TTC549 (cell line): ENCODE data around the gene CDCA5.

Source experiments
- FAIRE-seq: peaks from 2 replicates; lab custom pipeline; 2012; peaks lifted over from hg19 to GRCh38; lab: Jason Lieb, UNC

CDCA5 gene, protein sequence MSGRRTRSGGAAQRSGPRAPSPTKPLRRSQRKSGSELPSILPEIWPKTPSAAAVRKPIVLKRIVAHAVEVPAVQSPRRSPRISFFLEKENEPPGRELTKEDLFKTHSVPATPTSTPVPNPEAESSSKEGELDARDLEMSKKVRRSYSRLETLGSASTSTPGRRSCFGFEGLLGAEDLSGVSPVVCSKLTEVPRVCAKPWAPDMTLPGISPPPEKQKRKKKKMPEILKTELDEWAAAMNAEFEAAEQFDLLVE

DNA sequence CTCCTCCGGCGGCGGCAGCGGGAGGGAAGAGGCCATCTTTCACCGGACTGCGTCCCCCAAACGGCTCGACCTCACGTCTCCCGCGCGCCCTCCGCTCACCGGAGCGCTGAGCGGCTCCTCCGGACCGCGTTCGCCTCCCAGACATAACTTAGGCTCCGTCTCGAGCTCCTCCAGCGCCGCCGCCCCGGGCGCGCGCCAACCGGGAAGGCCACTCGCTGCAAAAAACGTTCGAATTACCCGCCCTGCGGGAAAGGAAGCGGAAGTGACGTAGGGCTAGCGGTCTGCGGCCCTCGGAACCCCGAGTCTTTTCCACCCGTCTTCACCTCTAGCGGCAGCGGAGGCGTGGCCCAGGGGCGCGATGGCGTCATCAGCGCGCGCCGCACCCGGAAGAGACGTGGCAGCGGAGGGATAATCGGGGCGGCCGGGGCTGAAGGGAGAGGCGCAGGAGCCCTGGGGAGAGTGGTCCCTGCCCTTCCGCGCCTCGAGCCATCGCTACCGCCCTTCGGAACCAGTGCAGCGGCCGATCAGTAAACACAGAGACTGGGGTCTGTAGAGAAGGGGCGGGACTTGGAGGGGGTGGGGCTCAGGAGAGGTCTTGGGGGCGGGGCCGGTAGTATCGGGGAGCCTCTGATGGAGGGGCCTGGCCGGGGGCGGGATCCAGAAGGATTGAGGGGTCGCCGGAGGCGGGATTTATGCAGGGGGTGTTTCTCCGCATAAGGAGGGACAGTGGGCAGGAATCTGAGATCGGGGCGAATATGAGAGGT is at the start of gene CDCA5, which contains the start of gene ZFPL1:
TSS of gene CDCA5 (minus strand) at position 207 of the 764 bp plus-strand sequence. CDS start at position 145, 62 bp downstream.
TSS of gene ZFPL1 (plus strand) at position 389 of the 764 bp plus-strand sequence. CDS start 477 bp downstream, outside the sequence.
- no peak for FAIRE-seq

DNA sequence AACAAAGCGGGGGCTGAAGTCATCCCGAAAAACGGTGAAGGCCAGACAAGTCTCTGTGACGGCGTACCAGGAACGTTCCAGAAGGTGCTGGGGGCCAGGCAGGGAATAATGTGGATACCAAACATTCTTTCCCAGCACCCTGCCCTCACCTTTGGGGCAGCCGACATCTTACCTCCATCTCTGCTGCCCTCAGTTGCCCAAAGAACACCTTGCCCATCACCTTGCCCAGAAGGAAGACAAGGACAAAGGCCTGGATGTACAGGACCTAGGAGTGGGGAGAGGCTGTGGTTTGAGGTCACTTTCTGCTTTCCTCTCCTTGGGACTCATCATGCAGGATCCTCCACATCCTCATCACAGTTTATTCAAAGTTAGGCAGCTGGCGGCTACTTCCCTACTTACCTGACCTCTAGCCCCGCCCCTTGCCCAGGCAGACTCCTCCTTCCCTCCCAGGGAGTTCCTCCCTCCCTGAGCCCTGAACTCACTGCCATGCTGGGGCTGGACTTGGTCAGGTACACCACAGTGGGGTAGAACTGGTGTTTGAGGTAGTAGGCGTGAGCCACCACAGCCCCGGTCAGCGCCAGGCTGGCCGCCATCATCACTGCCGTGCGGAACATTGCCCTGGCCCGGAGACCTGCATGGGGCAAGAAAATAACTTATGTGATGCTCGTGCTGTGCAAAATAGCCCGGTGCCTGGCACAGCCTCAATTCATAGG is 49.3 kb upstream of the CDCA5 start:
- no peak for FAIRE-seq

DNA sequence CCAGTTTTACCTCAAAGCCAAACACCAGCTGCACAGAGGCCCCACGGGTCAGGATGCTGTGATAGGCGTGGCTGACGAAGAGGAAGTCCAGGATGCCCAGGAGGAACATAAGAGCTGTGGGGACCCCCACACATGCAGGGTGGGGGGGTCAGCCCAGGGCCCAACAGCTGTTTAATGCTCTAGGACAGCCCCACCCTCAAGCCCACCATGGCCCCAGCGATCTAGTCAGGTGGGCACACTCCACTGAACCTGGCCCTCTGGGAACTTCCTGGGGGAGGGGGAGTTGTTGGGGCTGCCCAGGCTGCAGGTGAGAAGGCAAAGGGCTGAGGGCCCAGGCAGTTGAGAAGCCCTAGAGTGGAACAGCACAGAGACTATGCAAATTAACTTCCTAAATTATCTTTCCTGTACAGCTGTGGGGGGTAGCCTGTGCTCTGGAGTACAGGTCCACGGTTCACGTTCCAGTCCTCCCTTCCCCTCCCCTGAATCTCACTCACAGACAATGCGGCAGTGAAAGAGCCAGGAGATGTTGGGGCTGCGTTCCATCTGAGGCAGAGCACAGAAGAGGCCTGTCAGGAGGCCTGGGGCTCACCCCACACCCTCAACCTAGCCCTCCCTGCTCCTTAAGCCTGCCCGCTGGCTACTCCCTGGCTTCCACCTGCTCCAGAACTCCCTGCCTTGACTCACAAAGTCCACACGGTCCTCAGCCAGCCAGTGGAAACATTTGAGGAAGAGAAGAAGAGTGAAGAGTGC is 48.6 kb upstream of the CDCA5 start:
- FAIRE-seq: no peak

DNA sequence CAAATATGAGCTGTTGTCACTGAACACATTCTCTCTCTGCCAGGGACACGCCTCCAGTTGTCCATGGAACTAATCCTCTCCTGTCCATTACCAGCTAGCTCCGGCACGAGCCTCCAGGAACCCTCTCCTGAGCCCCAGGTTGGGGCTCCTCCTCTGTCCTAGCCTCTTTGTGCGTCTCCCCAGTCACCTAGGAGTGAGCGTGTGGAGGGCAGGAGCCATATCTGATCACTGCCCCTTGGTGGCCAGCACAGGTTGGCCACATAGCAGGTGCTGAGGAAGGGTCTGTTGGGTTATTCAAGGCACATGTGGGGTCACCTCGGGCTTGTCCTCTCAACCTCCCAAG is 48.0 kb upstream of the CDCA5 start:
- no peak for FAIRE-seq

DNA sequence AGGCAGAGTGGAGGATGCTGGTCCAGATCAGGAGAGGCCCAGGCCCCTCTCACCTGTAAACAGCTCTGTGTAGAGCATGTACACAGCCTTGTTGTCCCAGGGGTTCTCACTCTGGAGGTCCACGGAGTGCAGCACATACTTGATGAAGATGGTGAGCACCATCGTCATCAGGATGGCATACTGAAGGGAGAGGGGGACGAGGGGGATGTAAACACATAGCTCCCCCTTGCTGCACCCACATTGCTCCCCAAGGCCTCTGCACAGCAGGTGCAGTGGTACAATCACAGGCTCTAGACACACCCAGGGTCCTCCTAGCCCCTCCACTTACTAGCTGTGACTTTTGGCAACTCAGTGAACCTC is 47.6 kb upstream of the CDCA5 start:
- no peak for FAIRE-seq

DNA sequence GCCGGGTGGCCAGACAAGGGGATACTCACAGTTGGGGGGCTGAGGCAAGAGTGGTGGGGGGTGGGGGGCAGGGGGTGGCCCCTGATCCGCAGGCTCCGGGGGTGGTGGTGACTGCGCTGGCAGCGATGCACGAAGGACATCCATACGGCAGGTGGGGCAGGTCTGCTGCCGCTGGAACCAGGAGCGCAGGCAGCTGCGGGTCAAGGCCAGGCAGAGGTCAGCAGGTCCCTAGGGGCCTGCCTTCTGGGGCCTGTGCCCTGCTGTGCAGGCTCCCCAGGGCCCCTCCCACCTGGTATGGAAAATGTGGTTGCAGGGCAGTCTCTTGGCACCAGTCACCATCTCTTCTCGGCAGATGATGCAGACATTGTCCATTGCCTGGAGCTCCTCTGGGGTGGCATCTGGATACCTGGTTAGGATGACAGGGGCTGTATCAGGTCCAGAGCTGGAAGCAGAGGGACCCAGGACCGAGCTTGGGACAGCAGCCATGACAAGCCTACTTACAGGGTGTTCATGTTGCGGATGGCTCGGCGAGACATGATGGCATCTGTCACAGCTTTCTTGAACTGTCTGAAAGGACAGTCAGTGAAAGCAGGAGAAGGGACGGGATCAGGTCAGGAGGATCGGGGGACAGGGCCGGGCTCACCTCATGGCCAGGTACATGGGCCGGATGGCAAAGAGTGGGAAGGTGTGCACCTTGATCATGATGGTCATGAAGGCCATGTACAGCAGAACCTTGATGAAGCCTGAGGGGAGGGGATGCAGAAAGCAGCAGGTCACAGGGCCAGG is 47.0 kb upstream of the CDCA5 start:
- FAIRE-seq: no peak

DNA sequence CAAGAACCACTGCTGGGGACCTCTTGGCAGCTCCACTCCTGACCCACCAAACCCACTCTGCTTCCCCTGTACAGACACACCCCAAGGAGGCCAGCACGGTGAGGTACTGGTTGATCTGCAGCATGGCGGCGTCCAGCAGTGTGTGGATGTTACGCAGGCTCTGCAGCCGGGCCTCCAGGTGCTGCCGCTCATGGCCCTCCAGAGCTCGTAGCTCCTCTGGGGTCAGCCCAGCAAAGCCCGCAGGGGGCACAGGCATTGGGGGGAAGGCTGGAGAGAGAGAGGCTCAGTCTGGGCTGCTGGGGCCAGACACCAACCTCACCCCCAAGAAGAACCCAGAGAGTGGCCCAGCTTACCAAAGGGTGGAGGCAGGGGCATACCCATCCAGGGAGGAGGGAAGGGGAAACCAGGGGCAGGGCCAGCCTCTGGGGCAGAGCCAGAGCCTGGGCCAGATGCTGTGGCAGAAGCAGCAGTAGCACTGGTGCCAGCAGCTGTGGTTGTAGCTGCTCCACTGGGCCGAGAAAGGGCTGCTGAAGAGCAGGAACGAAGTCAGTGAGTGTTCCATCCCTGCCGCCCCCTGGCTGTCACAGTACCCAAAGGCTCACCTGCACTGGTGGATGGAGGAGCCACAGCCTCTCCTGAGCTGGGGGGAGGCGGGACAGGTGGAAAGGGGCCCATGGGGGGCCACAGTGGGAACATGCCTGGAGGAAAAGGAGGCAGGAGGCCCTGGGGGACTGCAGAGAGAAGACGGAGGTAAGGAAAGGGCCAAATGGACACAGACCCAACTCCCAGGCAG is 46.0 kb upstream of the CDCA5 start:
- no peak for FAIRE-seq

DNA sequence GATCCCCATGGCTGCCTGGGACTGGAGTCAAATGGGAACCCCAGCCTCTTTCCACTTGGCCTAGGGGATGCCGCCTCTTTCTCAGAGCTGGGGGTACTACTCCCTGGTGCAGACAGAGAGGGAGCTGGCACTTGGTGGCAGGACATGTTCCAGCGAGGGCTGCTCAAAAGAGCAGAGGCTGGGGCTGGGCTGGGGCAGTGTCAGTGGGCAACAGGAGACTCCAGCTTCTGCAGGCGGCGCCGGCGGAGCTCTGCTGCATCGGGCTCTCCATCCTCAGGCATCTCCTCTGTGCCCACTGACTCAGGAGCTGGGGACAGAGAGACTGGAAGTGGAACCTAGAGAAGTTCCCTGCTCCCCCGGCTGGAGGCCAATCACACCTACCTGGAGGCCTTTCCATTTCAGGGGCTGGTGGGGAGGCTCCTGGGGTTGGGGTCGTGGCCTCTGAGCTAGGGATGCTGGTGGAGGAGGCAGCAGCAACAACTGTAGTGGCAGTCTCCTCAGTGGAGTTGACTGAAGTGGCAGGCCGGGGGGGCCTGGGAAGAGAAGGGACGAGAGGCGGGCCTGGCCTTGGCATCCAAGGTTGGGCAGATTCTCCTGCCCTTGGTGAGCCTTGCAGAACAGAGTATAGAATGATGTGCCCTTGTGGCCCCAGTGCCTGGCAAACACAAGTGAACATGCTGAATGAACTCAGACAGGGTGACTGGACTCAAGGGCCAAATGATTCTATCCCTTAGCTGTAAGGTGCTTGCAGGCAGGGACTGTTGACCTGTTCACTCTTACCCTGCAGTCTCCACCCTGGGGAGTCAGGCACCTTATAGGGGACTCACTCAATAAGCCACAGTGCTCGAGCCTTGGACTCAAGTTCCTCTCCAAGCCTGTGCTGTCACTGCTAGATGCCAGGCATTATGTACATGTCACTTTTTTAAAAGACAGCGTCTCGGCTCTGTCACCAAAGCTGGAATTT is 44.6 kb upstream of the CDCA5 start:
- no peak for FAIRE-seq

DNA sequence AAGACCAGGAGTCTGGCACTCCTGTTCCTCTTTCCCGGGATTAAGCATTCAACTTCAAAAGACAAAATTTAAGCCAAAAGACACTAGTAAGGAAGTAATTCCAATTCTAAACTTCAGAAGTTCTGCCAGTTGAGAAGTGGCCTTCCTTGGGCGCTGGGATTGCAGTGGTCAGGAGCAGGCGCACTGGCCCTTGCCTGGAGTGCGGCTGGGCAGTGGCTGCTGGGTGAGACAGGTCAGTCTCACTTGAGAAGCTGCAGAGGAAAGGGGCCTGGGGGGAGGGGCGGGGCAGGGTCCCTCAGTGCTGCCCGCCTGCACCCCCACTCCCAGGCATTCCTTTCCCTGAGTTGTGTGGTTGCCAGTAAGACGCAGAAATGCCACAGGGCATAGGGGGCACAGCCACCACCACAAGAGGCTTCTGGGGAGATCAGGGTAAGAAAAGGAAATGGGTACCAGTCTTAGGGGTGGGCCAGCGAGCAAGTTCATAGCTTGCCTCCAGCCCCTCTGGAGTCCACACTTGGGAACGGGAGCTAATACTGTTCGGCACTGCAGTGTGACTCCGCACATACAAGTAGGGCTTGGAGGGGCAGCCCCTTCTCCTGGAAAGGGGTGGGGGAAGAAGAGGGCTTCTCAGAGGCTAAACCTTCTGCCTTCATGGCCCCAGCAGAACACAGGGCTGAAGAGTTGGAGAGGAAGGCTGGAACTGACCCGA is 43.8 kb upstream of the CDCA5 start:
- FAIRE-seq: no peak

DNA sequence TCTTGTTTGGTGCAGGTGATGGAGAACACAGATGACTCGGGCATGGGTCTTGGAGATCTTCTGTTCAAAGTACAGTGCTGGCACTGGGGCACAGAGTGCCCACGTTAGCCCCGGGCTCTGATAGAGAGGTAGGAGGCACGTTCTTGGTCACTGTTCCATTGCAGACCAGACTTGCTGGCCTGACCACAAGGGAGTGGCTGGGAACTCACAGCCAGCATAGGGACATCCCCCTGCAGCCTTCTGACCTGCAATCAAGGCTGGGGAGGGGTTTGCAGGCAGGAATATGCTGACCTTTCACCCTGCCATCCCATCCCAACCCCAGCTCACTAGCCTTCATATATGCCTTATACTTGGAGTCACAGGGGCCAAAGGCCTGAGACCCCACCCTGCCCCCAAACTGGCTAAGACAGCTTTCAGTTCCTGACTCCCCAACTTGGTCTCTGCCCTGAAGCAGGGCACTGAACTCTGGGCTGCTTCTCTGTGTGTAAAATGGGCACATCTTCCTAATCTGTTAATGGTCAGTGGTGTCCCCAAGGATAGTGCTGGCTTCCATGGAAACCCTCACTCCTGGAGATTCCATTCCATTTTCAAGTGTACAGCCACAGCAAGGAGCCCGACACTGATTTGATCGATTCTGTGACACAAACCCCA is 42.9 kb upstream of the CDCA5 start:
- no peak for FAIRE-seq

DNA sequence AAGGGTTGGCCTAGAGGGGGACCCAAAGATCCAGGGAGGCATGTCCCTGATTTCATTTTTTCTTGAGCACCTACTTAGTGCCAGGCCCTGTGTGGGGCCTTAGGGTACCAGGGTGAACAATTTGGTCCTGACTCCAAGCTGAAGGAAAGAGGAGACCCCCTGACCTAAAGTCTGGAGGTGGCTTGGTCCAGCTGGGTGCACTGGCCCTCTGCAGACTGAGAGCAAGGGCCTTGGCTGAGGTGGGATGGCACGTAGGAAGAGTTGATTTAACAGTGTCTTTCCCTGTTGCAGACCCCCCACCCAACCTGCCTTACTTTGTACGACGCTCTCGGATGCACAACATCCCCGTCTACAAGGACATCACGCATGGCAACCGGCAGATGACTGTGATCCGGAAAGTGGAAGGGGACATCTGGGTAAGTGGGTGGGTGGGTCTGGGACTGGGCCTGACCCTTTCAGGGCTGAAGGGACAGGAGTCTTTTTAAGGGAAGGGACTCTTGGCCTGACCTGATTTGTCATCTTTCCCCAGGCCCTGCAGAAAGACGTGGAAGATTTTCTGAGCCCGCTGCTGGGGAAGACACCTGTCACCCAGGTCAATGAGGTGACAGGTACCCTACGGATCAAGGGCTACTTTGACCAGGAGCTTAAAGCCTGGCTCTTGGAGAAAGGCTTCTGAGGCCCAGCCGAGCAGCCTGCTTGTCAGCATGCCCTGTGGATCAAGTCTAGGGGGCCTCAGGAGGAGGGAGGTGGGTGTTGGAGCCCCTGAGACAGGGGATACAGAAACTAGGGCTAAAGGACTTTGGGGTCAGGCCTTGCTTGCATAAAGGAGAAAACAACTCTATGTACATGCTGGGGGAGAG is 41.6 kb upstream of the CDCA5 start:
- no peak for FAIRE-seq

DNA sequence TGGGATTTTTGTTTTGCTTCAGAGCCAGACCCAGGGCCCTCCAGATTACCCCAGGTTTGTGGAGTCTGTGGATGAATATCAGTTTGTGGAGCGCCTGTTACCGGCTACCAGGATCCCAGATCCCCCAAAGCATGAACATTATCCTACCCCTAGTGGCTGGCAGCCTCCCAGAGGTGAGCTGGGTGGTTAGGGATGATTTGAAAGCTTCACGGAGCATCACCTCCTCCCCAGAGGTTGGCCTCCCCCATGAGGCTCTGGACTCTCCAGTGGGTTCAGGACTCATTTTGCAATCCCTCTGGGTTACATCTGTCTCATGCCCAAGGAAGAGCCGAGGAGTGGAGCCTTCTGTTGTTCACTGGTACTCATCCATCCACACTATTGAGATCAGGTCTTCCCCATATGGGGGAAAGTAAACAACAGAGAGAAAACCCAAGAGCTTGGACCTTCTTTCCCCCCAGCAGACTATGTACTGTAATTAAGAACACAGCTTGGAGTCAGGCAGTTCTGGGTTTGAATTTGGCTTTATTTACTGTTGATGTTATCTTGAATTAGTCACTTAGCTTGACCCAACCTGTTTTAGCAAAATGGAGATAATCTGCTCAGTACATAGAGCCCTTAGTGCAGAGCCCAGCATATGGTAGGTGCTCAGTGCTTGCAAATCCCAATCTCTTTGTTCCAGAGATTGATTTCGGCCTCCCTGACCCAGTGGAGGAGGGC is 40.8 kb upstream of the CDCA5 start:
- no peak for FAIRE-seq

DNA sequence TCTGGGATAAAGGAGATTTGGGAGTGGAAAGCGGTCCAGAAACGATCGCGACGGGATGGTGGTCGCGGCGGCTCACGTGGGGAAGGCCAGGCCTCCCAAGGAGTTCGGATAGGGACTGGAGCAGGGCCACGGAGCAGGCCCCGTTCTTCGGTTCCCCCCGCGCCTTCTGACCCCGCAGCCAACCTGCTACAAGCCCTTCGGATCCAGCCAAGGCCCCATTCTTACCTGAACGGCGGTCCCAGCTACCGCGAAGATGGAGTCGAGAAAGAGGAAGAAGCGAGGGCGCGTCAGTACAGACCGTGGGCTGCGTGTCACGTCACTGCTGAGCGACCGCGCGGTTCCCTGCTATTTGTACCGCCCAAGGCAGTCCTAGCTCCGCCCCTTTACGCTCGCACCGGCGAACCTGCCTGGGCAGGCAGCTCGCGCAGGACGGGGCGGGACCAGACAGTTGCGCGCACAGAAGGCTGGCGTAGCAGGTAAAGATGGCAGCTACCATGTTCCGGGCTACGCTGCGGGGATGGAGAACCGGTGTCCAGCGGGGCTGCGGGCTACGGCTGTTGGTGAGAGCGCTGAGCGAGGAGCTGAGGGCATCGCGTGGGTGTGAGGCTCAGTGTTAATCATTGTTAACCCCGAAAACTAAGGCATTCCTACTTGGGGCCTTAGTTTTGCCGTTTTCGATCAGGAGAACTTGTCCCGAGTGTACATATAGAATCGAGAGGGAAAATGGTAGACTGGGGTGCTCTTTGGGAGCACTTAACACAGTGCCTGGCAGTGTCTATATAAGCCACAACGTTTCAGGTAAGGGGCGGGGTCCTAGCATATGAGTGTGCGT is 38.2 kb upstream of the CDCA5 start, which contains the start of the genes FAU and MRPL49:
TSS of gene FAU (minus strand) at position 270 of the 832 bp plus-strand sequence. CDS start 321 bp downstream, outside the sequence.
TSS of gene MRPL49 (plus strand) at position 457 of the 832 bp plus-strand sequence. CDS start at position 483, 26 bp downstream.
- FAIRE-seq: peak; percentile 80

DNA sequence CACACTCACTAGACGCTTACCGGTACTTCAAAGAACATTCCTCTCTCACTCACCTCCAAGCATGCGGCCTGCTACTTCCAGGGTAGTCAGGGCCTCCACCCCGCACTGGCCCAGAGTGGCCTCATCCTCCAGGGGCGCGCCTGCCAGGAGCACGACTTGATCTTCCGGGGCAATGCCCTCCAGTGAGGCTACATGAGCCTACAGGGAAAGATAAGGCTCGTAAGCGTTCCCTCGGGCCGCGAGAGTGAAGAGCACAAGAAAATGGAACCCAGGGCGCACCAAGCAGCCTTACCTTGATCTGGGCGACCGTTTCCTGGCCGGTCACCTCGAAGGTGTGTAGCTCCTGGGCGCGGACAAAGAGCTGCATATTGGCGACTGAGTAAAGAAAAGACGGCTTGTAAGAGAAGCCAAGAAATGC is 37.6 kb upstream of the CDCA5 start:
- no peak for FAIRE-seq

DNA sequence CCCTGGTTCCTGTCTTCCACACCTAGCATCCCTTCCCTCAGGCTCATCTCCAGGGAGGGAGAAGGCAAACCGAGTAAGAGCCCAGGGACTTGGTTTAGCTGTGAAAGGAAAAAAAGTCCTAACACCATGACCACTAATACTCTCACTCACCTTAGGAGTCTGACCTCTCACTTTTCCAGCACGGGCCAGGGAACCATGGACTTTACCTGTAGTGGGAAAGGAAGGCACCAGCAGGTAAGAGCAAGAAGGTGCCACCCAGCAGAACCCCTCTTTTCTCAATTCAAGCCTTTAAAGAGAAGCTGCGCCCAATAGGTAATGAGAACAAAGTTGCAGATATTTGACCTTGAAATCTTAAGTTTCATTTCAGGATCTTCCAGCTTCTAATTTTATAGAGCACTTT is 37.0 kb upstream of the CDCA5 start:
- FAIRE-seq: no peak

DNA sequence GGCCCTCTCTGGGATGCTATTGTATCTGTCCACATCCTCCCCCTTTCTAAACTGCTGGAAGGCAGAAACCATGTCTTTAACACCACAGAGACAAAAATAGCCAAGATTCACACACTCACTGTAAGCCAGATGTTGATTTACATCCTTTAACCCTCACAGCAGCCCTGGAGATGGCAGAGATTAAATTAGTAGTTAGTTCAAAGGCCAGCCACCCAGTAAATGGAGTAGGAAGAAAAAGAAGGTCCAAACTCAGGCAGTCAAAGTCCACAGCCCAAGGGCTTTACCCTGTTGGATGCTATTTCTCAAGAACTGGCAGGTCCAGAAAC is 35.8 kb upstream of the CDCA5 start:
- FAIRE-seq: no peak
